SK-N-DZ (cell line): ENCODE measurements around the gene STBD1.
"Not testable (repeated sequence)": the region's sequence is repeated elsewhere in the genome, so short reads cannot be mapped to it uniquely, and the experiment has no call there.

Source experiments
- DNase-seq: peaks from one replicate; pipeline ENCODE4 v3.0.0-alpha.2; 2015; ENCODE audit warnings: low spot score

The STBD1 gene

DNA sequence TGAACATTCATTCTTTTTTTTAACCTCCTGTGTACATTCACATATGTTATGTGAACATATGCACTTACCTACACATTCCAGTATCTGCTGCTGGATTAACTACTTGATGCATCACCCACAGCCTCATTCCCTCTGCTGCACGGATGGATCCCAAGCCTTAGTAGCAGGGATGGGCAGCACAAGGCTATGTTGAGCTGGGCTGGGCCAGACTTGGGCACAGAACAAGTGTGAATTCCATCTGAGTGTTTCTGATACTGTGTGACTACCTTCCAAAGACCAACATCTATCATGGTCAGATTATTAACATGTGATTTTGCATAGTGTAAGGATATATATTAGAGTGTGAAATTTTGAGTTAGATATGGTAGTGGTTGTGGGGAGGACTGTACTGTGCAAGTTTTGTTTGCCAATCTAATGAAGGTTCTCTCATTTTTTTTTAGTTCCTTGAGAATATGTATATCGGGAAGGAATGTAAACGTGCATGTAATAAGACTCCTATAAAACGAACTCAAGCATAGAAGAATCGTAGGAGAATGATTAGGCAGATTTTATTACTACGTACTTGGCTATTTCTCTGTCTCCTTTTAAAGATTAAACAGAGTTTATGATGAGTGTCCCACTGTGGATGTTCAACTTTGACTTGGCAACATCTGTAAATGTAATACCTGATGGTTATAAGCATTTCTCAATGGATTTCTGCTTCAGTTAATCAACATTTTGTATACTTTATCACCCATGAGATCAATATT, 23.4 kb upstream of the STBD1 start:
- DNase-seq: no peak

DNA sequence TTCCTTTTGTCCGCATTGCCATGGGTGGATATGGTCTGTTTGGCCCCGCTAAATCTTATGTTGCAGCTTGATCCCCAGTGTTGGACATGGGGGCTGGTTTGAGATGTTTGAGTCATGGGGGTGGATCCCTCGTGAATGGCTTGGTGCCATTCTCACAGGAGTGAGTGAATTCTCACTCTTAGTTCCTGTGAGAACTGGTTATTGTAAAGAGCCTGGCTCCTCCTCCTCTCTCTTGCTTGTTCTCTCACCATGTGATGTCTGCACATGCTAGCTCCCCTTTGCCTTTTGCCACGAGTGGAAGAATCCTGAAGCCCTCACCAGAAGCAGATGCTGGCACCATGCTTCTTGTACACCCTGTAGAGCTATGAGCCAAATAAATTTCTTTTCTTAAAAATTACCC, 22.6 kb upstream of the STBD1 start:
- DNase-seq: no peak

DNA sequence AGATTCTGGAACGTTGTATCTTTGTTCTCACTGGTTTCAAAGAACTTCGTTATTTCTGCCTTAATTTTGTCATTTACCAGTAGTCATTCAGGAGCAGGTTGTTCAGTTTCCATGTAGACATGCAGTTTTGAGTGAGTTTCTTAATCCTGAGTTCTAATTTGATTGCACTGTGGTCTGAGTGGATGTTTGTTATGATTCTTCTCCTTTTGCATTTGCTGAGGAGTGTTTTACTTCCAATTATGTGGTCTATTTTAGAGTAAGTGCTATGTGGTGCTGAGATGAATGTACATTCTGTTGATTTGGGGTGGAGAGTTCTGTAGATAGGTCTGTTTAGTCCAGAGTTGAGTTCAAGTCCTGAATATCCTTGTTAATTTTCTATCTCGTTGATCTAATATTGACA, 18.7 kb upstream of the STBD1 start:
- not testable (repeated sequence) for DNase-seq

DNA sequence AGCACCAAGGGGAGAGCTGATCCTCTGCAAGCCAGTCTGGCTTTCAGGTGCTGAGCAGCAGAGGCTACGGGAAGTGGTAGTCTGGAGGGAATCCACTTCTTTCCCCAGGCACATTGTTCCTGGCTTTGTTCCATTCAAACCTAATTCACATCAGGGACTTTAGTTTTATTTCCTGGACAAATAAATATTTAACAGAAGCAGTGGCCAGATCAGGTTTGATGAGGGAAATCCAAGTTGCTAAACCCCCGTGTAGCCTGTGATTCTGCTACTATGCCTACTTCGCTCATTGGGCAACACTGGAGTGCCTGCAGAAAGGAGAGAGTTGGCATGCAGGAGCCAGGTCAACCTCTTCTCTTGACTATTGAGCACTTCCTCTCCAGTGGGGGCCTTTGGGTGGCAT, 13.8 kb upstream of the STBD1 start:
- DNase-seq: no peak

- no peak for DNase-seq
Observed at GRCh38 chr4:76293772-76294171, 12.8 kb upstream of the STBD1 start.

DNA sequence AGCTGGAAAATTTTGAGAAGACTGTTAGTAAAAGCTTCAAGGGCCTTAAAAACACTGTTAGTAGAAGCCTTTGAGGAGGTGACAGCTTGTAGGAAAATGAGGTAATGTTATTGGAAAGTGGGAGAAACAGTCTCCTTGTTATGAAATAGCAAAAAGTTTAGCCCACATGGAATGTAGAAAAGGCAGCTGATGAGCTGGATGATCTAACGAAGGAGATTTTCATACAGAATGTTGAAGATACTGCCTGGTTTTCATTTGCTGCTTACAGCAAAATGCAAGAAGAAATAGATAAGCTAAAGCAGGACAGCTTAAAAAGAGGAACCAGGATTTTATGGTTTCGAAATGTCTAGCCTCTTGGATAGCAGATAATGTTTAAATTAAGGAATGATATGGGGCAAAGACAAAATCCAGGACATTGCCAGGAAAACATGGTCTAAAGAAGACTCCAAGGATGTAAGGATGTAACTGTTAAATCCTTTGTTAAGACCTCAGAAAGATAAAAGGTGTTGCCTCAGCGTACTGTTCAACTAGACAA, 10.2 kb upstream of the STBD1 start:
- DNase-seq: no peak

DNA sequence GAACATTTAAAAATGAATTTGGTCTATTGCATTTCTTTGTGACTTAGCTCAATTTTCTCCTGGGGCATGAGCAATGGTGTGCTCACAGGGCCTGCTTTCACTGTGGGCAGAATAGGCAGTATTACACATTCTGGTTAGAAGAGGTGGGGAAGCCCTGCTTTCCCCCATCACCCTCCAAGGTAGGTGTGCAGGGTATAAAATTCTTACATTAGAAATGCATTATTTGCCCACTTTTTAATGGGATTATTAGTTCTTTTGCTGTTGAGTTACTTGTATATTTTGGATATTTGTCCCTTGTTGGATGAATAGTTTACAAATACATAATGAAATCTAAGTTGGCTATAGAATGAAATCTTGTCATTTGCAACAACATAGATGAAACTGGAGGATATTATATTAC, 8.3 kb upstream of the STBD1 start:
- no peak for DNase-seq

GRCh38 chr4:76300012-76300411, 6.5 kb upstream of the STBD1 start:
- no peak for DNase-seq

GRCh38 chr4:76301068-76301774, 5.3 kb upstream of the STBD1 start:
- DNase-seq: no peak

GRCh38 chr4:76301775-76302162, 4.8 kb upstream of the STBD1 start:
- no peak for DNase-seq

DNA sequence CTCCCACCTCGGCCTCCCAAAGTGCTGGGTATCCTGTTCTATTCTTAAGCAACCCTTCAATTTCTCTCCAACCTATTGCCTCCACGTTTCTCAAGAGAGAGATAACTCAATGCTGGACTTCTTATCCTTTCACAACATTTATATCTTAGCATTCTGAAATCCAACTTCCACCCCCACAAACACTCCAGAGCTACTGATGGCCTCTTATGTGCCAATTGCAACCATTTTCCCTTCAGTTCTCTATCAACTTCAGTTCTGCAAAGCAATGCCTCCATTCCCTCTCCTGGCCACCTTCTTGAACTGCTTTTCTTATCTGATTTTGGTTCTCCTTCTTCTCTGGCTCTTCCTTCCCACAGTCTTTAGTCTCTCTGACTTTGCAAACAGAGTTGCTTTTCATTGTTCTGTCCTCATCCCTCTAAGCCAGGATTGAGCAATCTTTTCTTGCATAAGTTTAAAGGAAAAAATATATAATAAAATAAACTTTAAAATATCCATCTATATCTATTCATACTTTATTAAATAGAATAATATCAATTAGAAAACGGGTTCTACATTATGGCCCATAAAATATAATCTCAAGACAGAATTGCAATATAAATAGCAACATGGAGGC, 3.6 kb upstream of the STBD1 start:
- no peak for DNase-seq

DNA sequence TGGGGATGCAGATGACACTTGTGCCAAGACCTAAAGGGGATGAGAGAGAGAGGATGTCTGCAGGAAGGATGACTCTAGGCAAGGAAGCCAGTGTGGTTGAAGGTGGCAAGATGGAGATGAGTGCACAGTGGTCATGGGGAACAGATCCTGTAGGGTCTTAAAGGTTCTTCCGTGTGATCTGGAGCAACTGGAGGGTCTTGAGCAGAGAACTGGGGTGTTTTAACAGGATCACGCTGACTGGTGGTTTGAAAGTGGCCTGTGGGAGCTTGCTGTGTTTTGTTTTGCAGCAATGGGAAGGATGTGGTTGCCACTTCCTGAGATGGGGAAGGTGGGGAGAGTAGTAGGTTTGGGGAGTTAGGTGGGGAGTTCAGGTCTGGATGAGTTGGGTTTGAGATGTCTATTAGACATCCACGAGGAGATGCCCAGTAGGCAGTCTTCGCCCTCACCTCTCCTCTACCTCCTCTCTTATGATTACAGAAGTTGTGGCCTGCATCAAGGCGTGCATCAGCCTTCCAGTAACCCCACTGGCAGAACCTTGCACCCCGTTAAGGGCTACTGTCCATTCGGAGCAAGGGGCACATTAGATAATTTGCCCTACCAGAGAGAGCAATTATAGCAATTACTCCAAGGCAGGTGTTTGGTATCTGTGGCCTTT, 1.4 kb upstream of the STBD1 start:
- no peak for DNase-seq

GRCh38 chr4:76306882-76307659, 538 bp downstream of the STBD1 start:
- DNase-seq: peak; percentile 7

DNA sequence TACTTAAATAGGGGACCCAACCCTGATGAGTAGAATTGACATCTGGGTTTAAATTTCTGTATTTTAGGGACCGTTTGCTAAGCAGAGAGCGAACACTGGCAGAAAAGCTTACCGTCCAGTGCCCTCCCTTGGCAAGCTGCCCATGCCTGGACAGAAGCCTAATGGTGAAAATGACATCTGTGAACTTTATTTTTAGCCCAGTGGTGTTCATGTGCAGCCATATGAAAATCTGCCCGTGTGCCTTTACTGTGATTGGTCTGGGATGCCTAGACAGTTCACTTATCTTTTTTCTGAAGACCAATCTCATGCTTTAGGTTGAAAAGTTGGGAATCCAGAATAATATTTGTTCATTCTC, 1.1 kb downstream of the STBD1 start:
- DNase-seq: no peak

DNA sequence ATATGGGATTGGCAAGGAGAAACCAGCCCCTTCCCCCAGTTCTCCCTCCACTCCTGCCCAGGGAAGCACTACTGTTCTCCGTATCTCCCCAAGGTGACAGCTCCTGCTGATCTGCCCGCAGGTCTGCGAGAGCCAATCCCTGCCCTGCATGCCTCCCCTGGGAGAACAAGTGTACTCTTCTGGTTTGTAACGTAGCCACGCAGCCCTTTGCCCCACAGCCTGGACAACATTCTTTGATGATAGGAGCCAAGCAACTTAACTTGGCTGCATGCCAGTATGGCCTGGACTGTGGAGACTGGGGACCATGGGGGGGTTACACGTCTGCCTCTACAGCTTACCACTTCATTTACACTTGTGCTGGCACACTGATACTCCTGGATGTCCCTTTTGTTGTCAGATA, 2.0 kb downstream of the STBD1 start:
- DNase-seq: peak; percentile 4

DNA sequence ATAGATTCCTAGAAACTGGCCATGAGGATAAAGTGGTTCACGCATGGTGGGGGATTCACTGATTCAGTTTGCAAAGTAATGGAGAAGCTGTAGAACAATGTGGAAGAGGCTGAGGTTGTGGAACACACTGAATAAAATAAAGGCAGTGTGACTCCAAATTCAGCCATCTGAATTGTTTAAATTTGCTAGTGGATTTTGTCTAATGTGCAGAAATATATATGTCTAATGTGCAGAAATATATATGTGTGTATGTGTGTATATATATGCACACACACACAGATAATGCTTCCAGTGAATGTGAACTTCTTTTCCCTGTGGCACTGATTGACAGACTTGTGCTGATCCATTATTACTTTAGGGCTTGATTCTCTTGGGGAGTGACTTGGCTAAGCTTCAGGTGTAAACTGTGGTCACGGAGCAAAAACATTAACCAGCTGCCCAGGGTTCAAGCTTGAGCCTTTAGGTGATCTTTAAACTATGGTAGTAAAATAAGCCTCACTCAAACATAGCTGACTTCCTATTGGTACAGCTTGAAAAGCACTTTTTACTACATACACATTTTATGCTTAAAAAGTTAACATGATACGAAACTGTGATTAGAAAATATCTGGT, 3.5 kb downstream of the STBD1 start:
- DNase-seq: no peak

- DNase-seq: no peak
Observed at GRCh38 chr4:76310683-76311082, 4.2 kb downstream of the STBD1 start.

- DNase-seq: no peak
Observed at GRCh38 chr4:76311896-76312331, 5.4 kb downstream of the STBD1 start.

GRCh38 chr4:76312457-76312856, 5.9 kb downstream of the STBD1 start:
- no peak for DNase-seq

- no peak for DNase-seq
Observed at GRCh38 chr4:76313547-76313946, 7.0 kb downstream of the STBD1 start.
